H1 (cell line): ENCODE measurements around the gene PCDHAC1. TPM values are rescaled to one million over a fixed set of nuclear protein-coding genes. Genes with fewer than 3 reads are reported as not detected.

Source experiments
- CTCF ChIA-PET: fragments of 300-600 bp; sonication (Branson Sonifier 250); formaldehyde crosslinking; loops from one replicate; lab custom pipeline; 2021; ENCODE audit not compliant: partially characterized antibody; lab: Charles Lee
- POLR2A ChIA-PET: fragments of 300-600 bp; sonication (Branson Sonifier 250); formaldehyde crosslinking; loops from one replicate; lab custom pipeline; 2021; ENCODE audit warnings: inconsistent platforms; ENCODE audit not compliant: partially characterized antibody; lab: Charles Lee
- DNase-seq, 2 experiments: peaks; one replicate each; pipeline versions ENCODE4 v3.0.0 to v3.0.0-alpha.2; 2010 to 2022; ENCODE audit warnings: low spot score in 2 of 2, low read depth in 1 of 2, mixed read lengths in 1 of 2
- FAIRE-seq: peaks from 2 replicates; lab custom pipeline; 2011; peaks lifted over from hg19 to GRCh38; lab: Jason Lieb, UNC
- H2AFZ ChIP-seq: 2 replicates; pipeline ENCODE4 v1.8.1; 2012; ENCODE audit warnings: low read length, inconsistent platforms
- H2AK5ac ChIP-seq: 2 replicates; pipeline ENCODE4 v1.6.1; 2013; ENCODE audit warnings: low read depth, low read length
- H2BK120ac ChIP-seq: replicated peaks from 2 replicates; pipeline ENCODE3; 2013; ENCODE audit warnings: low read depth, low read length, inconsistent platforms
- H2BK12ac ChIP-seq: 2 replicates; pipeline ENCODE4 v1.6.1; 2013; ENCODE audit warnings: low read depth, low read length
- H2BK15ac ChIP-seq: 2 replicates; pipeline ENCODE4 v1.6.1; 2013; ENCODE audit warnings: low read length
- H2BK20ac ChIP-seq: 2 replicates; pipeline ENCODE4 v1.6.1; 2013; ENCODE audit warnings: low read length
- H2BK5ac ChIP-seq: 2 replicates; pipeline ENCODE4 v1.6.1; 2013; ENCODE audit warnings: low read depth, low read length
- H3K14ac ChIP-seq: 2 replicates; pipeline ENCODE4 v1.6.1; 2013; ENCODE audit warnings: inconsistent platforms; ENCODE audit not compliant: insufficient read length
- H3K18ac ChIP-seq: 2 replicates; pipeline ENCODE4 v1.6.1; 2013; ENCODE audit warnings: low read length; ENCODE audit errors: extremely low read depth
- H3K23ac ChIP-seq: 2 replicates; pipeline ENCODE4 v1.6.1; 2013; ENCODE audit warnings: inconsistent platforms; ENCODE audit not compliant: insufficient read length
- H3K23me2 ChIP-seq: 2 replicates; pipeline ENCODE4 v1.6.1; 2013; ENCODE audit warnings: low read depth, low read length
- H3K27ac ChIP-seq: 2 replicates; pipeline ENCODE4 v1.6.1; 2011; ENCODE audit warnings: low read depth, low read length, inconsistent platforms
- H3K27me3 ChIP-seq, 4 experiments: replicated peaks in 1 of 4; 1 replicate in 1 of 4; 2 replicates in 3 of 4; pipeline versions ENCODE4 v1.6.1 to v1.8.1; 2011 to 2013; ENCODE audit warnings: low read length in 3 of 4, mild to moderate bottlenecking in 3 of 4, inconsistent platforms in 2 of 4, mixed read lengths in 2 of 4, moderate library complexity in 1 of 4; ENCODE audit not compliant: control insufficient read depth in 3 of 4, insufficient read depth in 3 of 4; ENCODE audit errors: extremely low read depth in 1 of 4
- H3K36me3 ChIP-seq, 4 experiments: 2 replicates each; pipeline versions ENCODE4 v1.6.1 to v1.8.1; 2011 to 2013; ENCODE audit warnings: mild to moderate bottlenecking in 4 of 4, low read length in 3 of 4, moderate library complexity in 2 of 4, control low read depth in 1 of 4, inconsistent platforms in 1 of 4; ENCODE audit not compliant: insufficient read depth in 4 of 4, control insufficient read depth in 2 of 4
- H3K4ac ChIP-seq: replicated peaks from 2 replicates; pipeline ENCODE3; 2013; ENCODE audit warnings: low read length, low read depth, mixed read lengths, inconsistent platforms; ENCODE audit not compliant: insufficient read length
- H3K4me1 ChIP-seq, 4 experiments: replicated peaks in 1 of 4; 1 replicate in 1 of 4; 2 replicates in 3 of 4; pipeline versions ENCODE4 v1.6.1 to v1.8.1; 2011 to 2013; ENCODE audit warnings: low read length in 3 of 4, inconsistent platforms in 2 of 4, mixed read lengths in 1 of 4; ENCODE audit not compliant: insufficient read depth in 4 of 4, control insufficient read depth in 3 of 4
- H3K4me2 ChIP-seq, 2 experiments: 2 replicates each; pipeline versions ENCODE4 v1.6.1 to v1.8.1; 2011 to 2013; ENCODE audit warnings: low read depth in 2 of 2, low read length in 2 of 2, control low read depth in 1 of 2, inconsistent platforms in 1 of 2, mild to moderate bottlenecking in 1 of 2; ENCODE audit not compliant: insufficient read depth in 1 of 2
- H3K4me3 ChIP-seq, 4 experiments: fragments of 200-600, 300-600 bp in 1 of 4; sonication (generic), shearing (Covaris generic), sonication (Bioruptor Twin) in 1 of 4; 2 replicates each; pipeline versions ENCODE4 v1.5.1 to v1.8.1; 2011 to 2016; ENCODE audit warnings: low read length in 4 of 4, low read depth in 3 of 4, control low read depth in 2 of 4, inconsistent platforms in 2 of 4, mild to moderate bottlenecking in 2 of 4, mixed read lengths in 1 of 4, moderate library complexity in 1 of 4; ENCODE audit not compliant: insufficient read depth in 2 of 4; ENCODE audit errors: extremely low read depth in 1 of 4
- H3K56ac ChIP-seq: replicated peaks from 2 replicates; pipeline ENCODE3; 2013; ENCODE audit warnings: low read depth, mild to moderate bottlenecking, mixed read lengths, low read length, inconsistent platforms; ENCODE audit not compliant: insufficient read length
- H3K79me1 ChIP-seq: 2 replicates; pipeline ENCODE4 v1.6.1; 2013; ENCODE audit warnings: low read depth, low read length, control low read depth
- H3K79me2 ChIP-seq, 2 experiments: 2 replicates each; pipeline versions ENCODE4 v1.6.1 to v1.8.1; 2012 to 2013; ENCODE audit warnings: low read length in 2 of 2, mild to moderate bottlenecking in 2 of 2, inconsistent platforms in 1 of 2; ENCODE audit not compliant: insufficient read depth in 2 of 2, control insufficient read depth in 1 of 2
- H3K9ac ChIP-seq, 4 experiments: replicated peaks in 1 of 4; 1 replicate in 1 of 4; 2 replicates in 3 of 4; pipeline versions ENCODE4 v1.6.1 to v1.8.1; 2011 to 2013; ENCODE audit warnings: low read depth in 3 of 4, low read length in 3 of 4, control low read depth in 2 of 4, mild to moderate bottlenecking in 2 of 4, moderate library complexity in 2 of 4, inconsistent platforms in 1 of 4; ENCODE audit errors: extremely low read depth in 1 of 4
- H3K9me3 ChIP-seq, 2 experiments: 2 replicates each; pipeline versions ENCODE4 v1.6.1 to v1.8.1; 2012 to 2013; ENCODE audit warnings: mild to moderate bottlenecking in 2 of 2, moderate library complexity in 2 of 2, control low read depth in 1 of 2, inconsistent platforms in 1 of 2, low read depth in 1 of 2, low read length in 1 of 2, mixed read lengths in 1 of 2; ENCODE audit not compliant: insufficient read depth in 2 of 2
- H4K20me1 ChIP-seq, 2 experiments: replicated peaks in 1 of 2; 2 replicates each; pipeline versions ENCODE3 to v1.8.1; 2011 to 2013; ENCODE audit warnings: inconsistent platforms in 2 of 2, low read length in 2 of 2, mild to moderate bottlenecking in 1 of 2; ENCODE audit not compliant: insufficient read depth in 2 of 2, control insufficient read depth in 1 of 2
- H4K5ac ChIP-seq: 2 replicates; pipeline ENCODE4 v1.6.1; 2013; ENCODE audit warnings: low read length, low read depth, mixed read lengths, inconsistent platforms; ENCODE audit not compliant: insufficient read length
- H4K8ac ChIP-seq: 2 replicates; pipeline ENCODE4 v1.8.0; 2013; ENCODE audit warnings: mild to moderate bottlenecking, moderate library complexity, low read length, inconsistent platforms; ENCODE audit not compliant: insufficient read depth; ENCODE audit errors: extremely low read depth
- H4K91ac ChIP-seq: replicated peaks from 2 replicates; pipeline ENCODE3; 2013; ENCODE audit warnings: low read length, mixed read lengths, inconsistent platforms; ENCODE audit not compliant: insufficient read length
- CHD2 ChIP-seq: IDR thresholded peaks from 2 replicates; pipeline ENCODE4 v1.6.1; 2012; ENCODE audit warnings: low read length, improper control_type of control experiment
- EGR1 ChIP-seq: IDR thresholded peaks from 2 replicates; pipeline ENCODE4 v1.6.1; 2011; ENCODE audit warnings: low read depth, low read length, borderline replicate concordance
- EP300 ChIP-seq, 2 experiments: IDR thresholded peaks; 1 replicate in 1 of 2; 2 replicates in 1 of 2; pipeline ENCODE4 v1.6.1; 2011 to 2012; ENCODE audit warnings: low read depth in 2 of 2, low read length in 2 of 2, mild to moderate bottlenecking in 2 of 2, borderline replicate concordance in 1 of 2, inconsistent platforms in 1 of 2, moderate library complexity in 1 of 2
- GTF2F1 ChIP-seq: IDR thresholded peaks from 2 replicates; pipeline ENCODE4 v1.6.1; 2012; ENCODE audit warnings: low read depth, low read length, improper control_type of control experiment, borderline replicate concordance
- HDAC2 ChIP-seq, 2 experiments: fragments of 300-600 bp in 1 of 2; sonication (generic) in 1 of 2; IDR thresholded peaks; 2 replicates each; pipeline ENCODE4 v1.6.1; 2011 to 2012; ENCODE audit warnings: low read depth in 2 of 2, low read length in 2 of 2, mild to moderate bottlenecking in 2 of 2, moderate library complexity in 2 of 2, borderline replicate concordance in 1 of 2, inconsistent platforms in 1 of 2
- PHF8 ChIP-seq: fragments of 200-600 bp; sonication (generic); conservative IDR thresholded peaks from 2 replicates; pipeline ENCODE4 v1.7.1; 2012; ENCODE audit warnings: low read depth, mild to moderate bottlenecking, inconsistent platforms, low read length, moderate library complexity
- RAD21 ChIP-seq, 2 experiments: IDR thresholded peaks in 1 of 2; conservative IDR thresholded peaks in 1 of 2; 2 replicates each; pipeline ENCODE4 v1.6.1; 2011; ENCODE audit warnings: low read depth in 2 of 2, low read length in 2 of 2, improper control_type of control experiment in 1 of 2, inconsistent platforms in 1 of 2, mild to moderate bottlenecking in 1 of 2, moderate library complexity in 1 of 2
- RXRA ChIP-seq: IDR thresholded peaks from 2 replicates; pipeline ENCODE4 v1.6.1; 2011; ENCODE audit warnings: low read depth, mild to moderate bottlenecking, low read length, moderate library complexity; ENCODE audit not compliant: insufficient read depth
- SIRT6 ChIP-seq: IDR thresholded peaks from one replicate; pipeline ENCODE4 v1.7.1; 2012; ENCODE audit warnings: low read length, inconsistent platforms
- TAF1 ChIP-seq: IDR thresholded peaks from 2 replicates; pipeline ENCODE4 v1.6.1; 2011; ENCODE audit warnings: mild to moderate bottlenecking, low read depth, low read length
- TEAD4 ChIP-seq: IDR thresholded peaks from 2 replicates; pipeline ENCODE4 v1.6.1; 2012; ENCODE audit warnings: low read depth, low read length, inconsistent platforms, mixed read lengths
- WGBS, 2 experiments: shearing (Covaris generic) in 1 of 2; methylation state at CpG; one replicate each; pipeline versions ENCODE4 v1.1.6 to v1.1.7; 2013 to 2015; ENCODE audit warnings: low lambda C conversion rate in 2 of 2, mixed read lengths in 2 of 2, inconsistent platforms in 1 of 2, low coverage in 1 of 2, missing lambda C conversion rate in 1 of 2; ENCODE audit not compliant: insufficient replicate concordance in 2 of 2, insufficient coverage in 1 of 2, insufficient read length in 1 of 2; ENCODE audit errors: extremely low coverage in 1 of 2, missing lambda C conversion rate in 1 of 2; 5-methylcytosine and 5-hydroxymethylcytosine counted together
- polyA plus RNA-seq, 7 experiments: library from polyadenylated mRNA; depleted of rRNA in 3 of 7; stranded (reverse) in 5 of 7; unstranded in 2 of 7; fragments of >200 nt in 5 of 7; fragments of 200-250 nt in 2 of 7; gene quantifications; 1 replicate in 5 of 7; 2 replicates in 1 of 7; 4 replicates in 1 of 7; pipeline versions ENCODE4 v1.2.1 to v1.2.3, GENCODE V29; 2011 to 2013; ENCODE audit warnings: missing spikeins in 2 of 7, mixed read lengths in 2 of 7
- total RNA-seq: library from RNA; stranded (reverse); fragmentation: NEBNext Ultra II Directional; extraction: Animal tissue kit (Norgen Biotek cat#: 25700); gene quantifications from 2 replicates; pipeline ENCODE4 v1.2.1, GENCODE V29; 2021

PCDHAC1 gene
- total and polyA plus RNA-seq, 2 of the 8 experiments (the other 6 are each of a cell fraction or from before 2014, with no cell fraction given): 2.2 to 4.5 TPM

DNA sequence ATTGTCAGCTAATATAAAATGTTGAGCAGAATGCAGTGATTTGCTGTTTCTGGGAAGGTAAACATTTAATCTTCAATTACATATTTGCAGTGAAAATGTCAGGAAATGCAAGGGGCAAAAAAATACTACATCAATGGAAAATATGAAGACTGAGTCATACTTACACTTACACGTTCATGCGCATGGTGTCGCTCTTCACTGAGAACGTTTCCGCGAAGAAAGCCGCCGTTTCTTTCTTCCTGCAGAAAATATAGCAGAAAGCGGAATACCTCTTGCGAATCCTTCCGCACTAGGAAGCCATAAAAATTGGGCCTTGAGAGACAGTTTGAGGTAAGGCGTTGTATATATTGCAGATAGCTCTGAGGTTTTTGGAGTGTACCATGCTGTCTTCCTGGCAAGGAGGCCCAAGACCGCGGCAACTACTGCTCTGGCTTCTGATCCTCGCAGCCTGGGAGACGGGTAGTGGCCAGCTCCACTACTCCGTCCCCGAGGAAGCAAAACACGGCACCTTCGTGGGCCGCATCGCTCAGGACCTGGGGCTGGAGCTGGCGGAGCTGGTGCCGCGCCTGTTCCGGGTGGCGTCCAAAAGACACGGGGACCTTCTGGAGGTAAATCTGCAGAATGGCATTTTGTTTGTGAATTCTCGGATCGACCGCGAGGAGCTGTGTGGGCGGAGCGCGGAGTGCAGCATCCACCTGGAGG is 44.1 kb upstream of the PCDHAC1 start, which contains the start of gene PCDHA13:
TSS of gene PCDHA13 (plus strand) at position 236 of the 702 bp plus-strand sequence. CDS start at position 381, 145 bp downstream.
- CTCF ChIA-PET: interaction anchor here (0.6 to 7.5 kb wide), 27 partner anchors 9 to 698 kb away, joined by 3 to 95 read pairs (median 6); partner anchors contain the start of genes PCDHA11, PCDHA8, PCDHAC1 and PCDHAC2
- H3K27ac ChIP-seq: no peak within 1 kb of the TSS
- no peak within 1 kb of the TSS for H2BK120ac ChIP-seq
- H3K23me2 ChIP-seq: no peaks in the 10 kb centered on the region
- H3K9me3 ChIP-seq: no peaks in the 10 kb centered on the region; a peak in 1 of 4 replicates
- H3K18ac ChIP-seq: no peak within 1 kb of the TSS
- no peak within 1 kb of the TSS for H3K14ac ChIP-seq
- peak within 1 kb of the TSS in 1 of 4 experiments; percentile 4; a peak in 1 of 7 replicates for H3K9ac ChIP-seq
- H3K4me3 ChIP-seq: peak within 1 kb of the TSS; percentile 11 to 60 (median 58); a peak in 7 of 8 replicates
- no peak within 1 kb of the TSS for H2BK15ac ChIP-seq
- peaks cover 0 to 11% (median 0%) of the 10 kb centered on the region in 4 experiments; a peak in 2 of 8 replicates for H3K36me3 ChIP-seq
- no peaks in the 10 kb centered on the region; a peak in 1 of 4 replicates for H3K79me2 ChIP-seq
- no peak within 1 kb of the TSS for H3K4ac ChIP-seq
- no peaks in the 10 kb centered on the region for H3K4me1 ChIP-seq
- no peak within 1 kb of the TSS for H3K23ac ChIP-seq
- no peak within 1 kb of the TSS for H2AFZ ChIP-seq
- H2AK5ac ChIP-seq: no peak within 1 kb of the TSS
- DNase-seq (no peak), FAIRE-seq (peak; percentile 7)
- H4K8ac ChIP-seq: no peak within 1 kb of the TSS
- no peak within 1 kb of the TSS for H4K91ac ChIP-seq
- H2BK12ac ChIP-seq: no peak within 1 kb of the TSS
- peak within 1 kb of the TSS; percentile 31 to 65; a peak in 3 of 4 replicates for H3K4me2 ChIP-seq
- WGBS, 2 experiments: 47% methylated on average over 35 of the region's 35 CpGs; no CpG with 5 or more reads in 1 of the 2 experiments
- H2BK20ac ChIP-seq: no peak within 1 kb of the TSS
- peaks cover 0 to 5% of the 10 kb centered on the region in 2 experiments for H4K20me1 ChIP-seq
- H2BK5ac ChIP-seq: no peak within 1 kb of the TSS
- no peak within 1 kb of the TSS for H4K5ac ChIP-seq
- POLR2A ChIA-PET: interaction anchor here (2.7 kb wide), 1 partner anchor 158 kb away, joined by 17 read pairs; no protein-coding TSS in a partner anchor
- H3K56ac ChIP-seq: no peak within 1 kb of the TSS
- H3K79me1 ChIP-seq: no peaks in the 10 kb centered on the region; the same call in 1 of the 2 replicates
- no peaks in the 10 kb centered on the region for H3K27me3 ChIP-seq
- TF ChIP-seq EGR1 (no peak), TAF1 (no peak), RAD21 (IDR thresholded peaks at IDR 0.05 in 1 of 2, conservative IDR thresholded peaks at IDR 0.05 in 1 of 2; ENCODE audit: low read depth in 2 of 2, low read length in 2 of 2) (peak; percentile 66 to 67), TEAD4 (no peak), CHD2 (no peak), GTF2F1 (no peak), PHF8 (0 out of 2 replicates have a peak, but pooled peaks have one; percentile 35), RXRA (no peak), HDAC2 (IDR thresholded peaks at IDR 0.05; ENCODE audit: borderline replicate concordance in 1 of 2, low read depth in 2 of 2, low read length in 2 of 2) (no peak), EP300 (IDR thresholded peaks at IDR 0.05; ENCODE audit: borderline replicate concordance in 1 of 2, low read depth in 2 of 2, low read length in 2 of 2) (no peak), SIRT6 (no peak)
